HG02678 (cell line): ENCODE results near the gene LIPT2.
"Not testable (repeated sequence)": the region's sequence is repeated elsewhere in the genome, so short reads cannot be mapped to it uniquely, and the experiment has no call there.

ENCODE experiments used
- ATAC-seq: cut with Tn5 transposase; IDR thresholded peaks from one replicate; pipeline ENCODE4 v1.9.1; 2021; ENCODE audit warnings: mild to moderate bottlenecking, moderate library complexity; ENCODE audit not compliant: unreplicated experiment

Gene LIPT2

DNA sequence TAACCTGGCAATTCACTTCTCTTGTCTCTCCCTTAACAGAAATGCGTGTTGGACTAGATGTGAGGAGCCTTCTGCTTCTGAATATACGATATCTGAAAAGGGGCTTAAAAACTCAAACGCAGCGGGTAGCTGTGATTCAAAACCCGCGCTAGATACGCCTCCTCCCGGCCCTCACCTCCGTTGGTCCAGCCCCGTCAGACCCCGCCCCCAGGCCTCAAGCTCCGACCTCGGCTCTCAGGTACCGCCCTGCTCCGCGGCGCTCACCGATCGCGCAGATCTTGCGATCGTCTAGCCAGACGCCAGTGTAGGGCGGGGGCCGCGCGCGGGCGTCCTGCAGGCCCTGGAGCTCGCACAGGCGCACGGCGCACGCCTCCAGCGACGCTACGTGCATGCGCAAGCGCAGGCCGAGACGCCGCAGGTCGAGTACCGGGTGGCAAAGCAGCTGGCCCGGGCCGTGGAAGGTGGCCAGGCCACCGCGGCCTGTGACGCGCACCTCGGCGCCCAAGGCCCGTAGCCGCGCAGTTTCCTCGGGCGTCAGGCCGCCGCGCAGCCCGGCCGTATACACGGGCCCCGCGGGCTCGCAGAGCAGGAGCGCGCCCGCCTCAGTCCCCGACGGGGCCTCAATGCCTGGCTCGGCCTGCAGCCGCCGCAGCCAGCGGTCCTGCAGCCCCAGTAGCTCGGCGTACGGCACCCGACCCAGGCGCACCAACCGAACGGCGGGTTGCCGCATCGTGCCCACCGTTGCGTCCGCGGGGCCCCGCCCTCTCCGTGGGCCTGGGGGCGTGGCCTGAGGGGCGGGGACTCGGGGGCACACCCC lies at the start of gene LIPT2:
LIPT2 (minus strand) TSS at position 751 of the 817 bp plus-strand sequence; CDS start at position 730, 21 bp downstream.
- ATAC-seq = peak; percentile 97

DNA sequence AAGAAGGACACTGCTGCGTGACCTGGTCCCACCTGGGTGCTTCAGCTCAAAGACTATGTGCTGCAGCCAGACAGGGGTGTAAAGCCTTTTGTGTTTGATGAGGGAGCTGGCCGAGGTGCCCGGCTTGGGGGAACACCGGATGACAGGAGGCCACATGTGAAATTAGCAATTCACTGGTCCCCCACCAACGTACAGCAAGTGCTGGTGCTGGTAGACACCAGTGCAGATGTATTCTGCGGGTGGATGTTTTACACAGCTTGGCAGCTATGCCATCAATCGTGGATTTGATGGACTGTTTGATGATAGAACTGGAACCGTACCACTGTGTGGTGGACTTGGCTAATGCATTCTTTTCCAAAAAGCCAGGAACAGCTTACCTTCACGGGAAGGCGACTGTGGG lies 47.9 kb upstream of the LIPT2 start:
- ATAC-seq = no peak

DNA sequence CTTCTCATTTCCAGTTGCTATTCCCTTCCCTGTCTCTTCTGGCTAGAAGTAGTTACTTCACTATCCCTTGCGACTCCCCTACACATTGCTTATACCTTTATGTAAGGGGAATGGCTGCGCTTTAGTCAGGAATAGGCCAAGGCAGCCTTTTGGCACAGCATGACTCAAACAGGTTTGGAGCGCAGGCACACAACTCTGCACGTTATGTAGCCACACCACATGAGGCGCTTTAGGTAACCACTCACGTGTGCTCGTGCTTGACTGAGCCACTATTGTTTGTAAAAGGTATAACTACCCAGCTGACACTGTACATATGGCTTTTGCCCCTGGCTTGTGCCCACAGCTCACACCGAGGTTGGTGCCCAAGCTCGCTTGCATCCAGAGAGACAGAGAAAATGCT lies 46.7 kb upstream of the LIPT2 start:
- no peak for ATAC-seq

DNA sequence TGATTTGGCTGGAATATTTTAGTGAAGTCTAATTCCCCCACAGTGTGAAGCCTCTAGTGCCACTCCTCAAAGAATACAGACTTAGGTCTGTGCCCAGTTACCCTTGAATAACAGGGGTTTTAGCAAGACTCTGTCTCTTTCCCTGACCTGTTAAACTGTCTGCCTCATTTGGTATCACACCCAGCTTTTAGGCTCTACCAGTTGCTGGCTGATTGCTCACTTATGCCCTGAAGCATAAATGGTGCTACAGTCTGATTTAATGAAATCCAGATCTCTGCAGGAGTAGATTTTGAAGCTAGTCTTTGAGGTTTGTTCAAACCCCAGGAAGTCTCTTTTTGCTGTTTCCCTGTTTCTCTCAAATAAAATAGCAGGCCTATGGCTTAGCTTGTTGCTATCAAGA lies 45.2 kb upstream of the LIPT2 start:
- no peak for ATAC-seq

DNA sequence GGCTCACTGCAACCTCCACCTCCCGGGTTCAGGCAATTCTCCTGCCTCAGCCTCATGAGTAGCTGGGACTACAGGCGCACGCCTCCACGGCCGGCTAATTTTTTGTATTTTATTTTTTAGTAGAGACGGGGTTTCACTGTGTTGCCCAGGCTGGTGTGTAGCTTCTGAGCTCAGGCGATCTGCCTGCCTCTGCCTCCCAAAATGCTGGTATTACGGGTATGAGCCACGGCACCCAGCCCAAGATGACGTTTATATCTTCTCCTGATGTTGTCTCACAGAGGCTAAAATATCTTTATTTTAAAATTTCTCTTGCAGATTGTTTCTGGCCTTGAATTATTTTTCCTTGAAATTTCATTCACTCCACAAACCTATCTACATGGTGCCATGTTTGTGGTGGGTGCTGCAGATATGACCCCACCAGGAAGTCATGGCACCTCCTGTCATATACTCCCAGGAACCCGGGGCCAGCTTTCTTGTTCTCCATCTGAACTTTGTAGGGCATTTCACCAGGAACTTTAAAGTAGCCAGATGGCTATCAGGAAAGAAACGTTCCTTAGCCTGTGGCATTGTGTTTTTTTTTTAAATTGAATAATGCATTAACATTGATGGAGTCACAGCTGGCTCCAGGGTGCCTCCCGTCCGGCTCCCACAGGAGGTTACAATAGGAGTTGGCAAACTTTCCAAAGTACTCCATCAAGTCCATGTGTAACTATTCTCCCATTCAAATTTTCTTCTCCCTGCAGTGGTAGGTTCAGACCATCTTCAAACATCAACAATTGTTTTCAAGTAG lies 42.0 kb upstream of the LIPT2 start:
- ATAC-seq = no peak

DNA sequence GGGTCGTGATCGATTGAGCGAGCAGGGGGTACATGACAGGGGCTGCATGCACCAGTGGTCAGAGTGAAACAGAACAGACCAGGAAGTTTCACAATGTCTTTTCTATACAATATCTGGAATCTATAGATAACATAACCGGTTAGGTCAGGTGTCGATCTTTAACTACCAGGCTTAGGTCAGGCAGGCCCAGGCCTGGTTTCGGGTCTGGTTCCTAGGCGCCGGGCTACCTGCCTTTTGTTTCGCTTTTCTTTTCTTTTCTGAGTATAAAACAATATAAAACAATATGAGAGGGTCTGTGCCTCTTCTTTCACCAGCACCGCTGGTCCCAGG lies 41.4 kb upstream of the LIPT2 start:
- ATAC-seq = not testable (repeated sequence)

DNA sequence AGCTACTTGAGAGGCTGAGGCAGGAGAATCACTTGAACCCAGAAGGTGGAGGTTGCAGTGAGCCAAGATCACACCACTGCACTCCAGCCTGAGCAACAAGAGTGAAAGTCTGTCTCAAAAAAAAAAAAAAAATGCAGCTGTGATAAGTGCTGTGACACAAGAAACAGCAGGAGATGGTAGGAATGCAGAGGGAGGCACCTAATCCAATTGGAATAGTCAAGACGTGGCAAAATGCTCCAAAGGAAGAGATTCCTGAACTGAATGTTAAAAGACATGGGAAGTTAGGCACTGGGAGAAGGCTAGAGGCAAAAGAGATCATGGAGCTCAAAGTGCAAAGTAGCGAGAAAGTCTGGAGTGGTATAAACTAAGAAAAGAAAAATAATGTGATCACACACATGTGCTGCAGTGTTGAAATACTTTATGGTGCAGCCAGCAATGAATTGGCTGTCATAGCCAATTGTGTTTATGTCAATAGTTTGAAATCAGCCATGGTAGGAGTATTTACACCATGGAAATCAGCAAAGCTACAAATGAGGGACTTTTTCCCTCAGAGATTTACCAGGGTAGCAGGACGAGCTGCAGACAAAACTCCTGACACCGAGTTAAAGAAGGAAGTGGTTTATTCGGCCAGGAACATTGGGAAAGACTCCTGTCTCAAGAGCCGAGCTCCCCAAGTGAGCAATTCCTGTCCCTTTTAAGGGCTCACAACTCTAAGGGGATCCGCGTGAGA lies 40.9 kb upstream of the LIPT2 start:
- ATAC-seq = no peak

DNA sequence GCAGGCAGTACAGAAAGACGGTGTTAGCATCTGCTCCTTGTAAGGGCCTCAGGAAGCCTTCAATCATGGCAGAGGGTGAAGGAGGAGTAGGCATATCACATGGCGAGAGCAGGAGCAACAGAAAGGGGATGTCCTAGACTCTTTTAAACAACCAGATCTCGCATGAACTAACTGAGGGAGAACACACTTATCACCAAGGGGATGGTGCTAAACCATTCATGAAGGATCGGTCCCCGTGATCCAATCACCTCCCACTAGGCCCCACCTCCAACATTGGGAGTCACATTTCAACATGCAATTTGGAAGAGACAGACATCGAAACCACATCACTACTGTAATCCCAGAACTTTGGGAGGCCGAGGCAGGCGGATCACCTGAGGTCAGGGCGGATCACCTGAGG lies 39.9 kb upstream of the LIPT2 start:
- ATAC-seq = no peak

DNA sequence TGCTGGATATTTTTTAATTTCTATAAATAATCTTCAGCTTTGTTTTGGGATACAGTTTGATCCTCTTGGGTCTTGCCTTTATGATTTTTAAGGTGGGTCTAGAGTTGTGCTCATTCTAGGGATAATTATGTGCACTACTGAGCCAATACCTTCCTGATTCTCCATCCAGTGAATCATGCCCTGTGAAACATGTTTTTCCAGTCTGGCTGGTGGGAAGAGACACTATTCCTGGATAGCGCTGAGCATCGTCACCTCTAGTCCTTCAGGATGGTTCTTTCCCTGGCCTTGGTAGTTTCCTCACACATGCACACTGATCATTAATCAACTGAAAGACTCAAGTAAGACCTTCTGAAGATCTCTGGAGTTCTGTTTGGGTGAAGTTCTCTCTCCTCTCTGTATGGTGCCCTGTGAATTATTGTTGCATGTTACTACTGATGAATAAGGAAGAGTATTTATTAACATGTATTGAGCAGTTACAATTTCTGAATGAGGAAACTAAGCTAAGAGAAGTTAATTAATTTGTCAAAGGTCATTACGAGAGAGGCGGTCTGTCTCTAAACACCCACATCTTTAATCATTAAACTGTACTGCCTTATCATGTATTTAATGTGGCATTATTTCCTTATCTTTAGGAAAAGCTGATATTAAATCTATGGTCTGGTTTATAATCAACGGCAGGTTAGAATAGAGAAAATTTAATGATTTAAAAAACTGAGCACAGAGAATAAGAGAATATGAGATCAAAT lies 39.1 kb upstream of the LIPT2 start:
- no peak for ATAC-seq

DNA sequence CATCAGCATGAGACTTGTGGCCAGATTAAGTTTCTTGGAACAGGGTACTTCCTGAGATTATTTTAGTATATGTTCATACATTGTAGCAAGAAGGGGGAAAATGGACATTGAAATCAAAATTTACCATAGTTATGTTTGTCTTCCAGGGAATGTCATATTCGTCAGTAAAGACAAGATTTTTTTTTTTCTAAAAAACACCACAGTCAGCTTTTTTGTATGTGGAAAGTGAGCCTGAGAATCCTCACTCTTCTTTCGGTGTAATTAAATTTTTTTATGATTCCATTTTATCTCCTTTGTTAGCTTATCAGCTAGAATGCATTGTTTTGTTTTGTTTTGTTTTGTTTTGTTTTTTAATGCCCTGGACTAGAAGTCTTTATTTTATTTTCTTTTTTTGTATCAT lies 31.5 kb upstream of the LIPT2 start:
- ATAC-seq = no peak

DNA sequence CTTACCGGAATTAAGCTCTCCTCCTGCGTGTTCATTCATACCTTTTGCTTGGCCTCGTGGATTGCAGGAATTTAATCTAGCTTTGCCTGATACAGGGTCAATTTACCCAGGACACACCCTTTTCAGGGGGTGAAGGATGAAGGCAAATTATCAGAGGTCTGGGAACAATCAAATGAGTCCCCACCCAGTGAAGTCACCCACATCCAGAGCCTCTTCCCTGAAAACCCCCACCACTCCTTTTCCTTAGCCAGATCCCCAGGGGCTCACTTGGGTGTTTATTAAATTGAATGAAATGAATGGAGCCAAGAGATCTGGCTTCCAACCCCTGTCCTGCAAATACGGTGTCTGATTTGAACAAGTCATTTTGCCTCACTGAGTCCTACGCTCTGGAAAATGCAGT lies 31.0 kb upstream of the LIPT2 start:
- ATAC-seq = no peak

DNA sequence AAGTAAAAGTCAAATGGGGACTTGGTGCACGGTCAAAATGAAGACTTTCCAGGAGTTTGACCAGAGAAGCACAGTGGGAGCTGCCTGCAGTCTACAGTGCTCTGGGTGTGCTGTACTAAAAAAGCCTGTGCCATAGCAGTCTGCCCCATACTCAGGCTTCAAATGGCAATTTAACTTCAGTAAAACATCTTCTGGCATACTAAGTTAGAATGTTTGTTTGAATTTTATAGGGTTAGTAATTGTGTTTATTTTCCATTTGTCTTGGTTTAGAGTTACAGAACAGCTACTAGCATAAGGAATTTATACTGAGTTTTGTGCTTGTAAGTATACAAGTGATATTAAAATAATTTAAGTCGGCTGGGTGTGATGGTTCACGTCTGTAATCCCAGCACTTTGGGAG lies 29.3 kb upstream of the LIPT2 start:
- ATAC-seq = no peak

DNA sequence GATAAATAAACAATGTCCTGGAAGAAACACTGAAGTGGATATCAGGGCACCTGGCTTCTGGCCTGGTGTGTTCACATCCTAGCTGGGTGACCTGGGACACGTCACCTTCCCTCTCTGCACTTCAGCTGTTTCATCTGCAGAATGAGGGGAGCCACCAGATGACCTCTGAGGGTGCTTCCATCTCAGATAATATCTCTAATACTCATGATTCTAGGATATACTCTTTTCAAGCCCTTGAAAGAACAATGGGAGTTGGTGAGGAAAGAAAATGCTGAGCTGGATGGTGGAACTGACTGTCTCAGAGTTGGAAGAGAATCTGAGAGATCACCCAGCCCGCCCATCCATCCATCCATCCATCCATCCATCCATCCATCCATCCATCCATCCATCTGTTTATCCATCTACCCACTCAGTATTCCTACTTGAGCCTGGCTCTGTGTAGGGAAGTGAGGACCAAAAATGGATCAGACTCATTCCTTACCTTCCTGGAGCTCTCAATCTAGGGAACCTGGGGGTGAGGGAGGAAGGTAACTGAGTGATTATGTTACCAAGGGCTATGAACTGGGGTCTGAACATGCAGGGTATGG lies 28.2 kb upstream of the LIPT2 start:
- ATAC-seq = no peak

DNA sequence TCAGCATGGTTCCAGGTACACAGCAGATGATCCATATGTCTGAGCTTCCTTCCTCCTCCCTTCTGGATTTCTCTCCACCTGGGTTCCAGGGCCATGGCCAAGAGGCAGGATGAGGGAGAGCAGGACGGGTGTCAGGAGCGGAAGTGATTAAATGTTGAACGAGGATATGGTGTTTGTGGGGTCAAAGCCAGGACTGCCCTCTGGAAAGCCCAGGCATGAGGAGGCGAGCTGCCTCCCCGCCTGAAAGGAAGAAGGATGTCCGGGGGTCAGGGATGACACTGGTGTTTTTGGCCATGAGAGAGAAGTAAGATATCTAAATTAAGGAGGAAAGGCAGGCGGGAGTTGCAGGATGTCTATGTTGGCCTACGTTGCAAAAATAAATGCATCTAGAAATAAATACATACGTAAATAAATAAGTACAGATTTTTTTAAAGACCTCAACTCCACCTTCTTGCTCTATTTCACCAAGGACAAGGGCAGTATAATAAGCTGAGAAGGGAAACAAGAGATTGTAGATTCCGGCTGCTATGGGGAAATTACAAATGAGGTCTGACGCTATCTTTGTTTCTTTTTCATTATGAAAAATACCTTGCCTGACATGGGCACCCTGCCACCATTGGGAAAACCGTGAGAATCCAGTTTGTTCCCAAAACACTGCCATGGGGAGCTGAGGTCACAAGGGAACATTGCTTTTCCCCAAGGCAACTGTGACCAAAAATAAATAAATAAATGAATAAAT lies 27.6 kb upstream of the LIPT2 start:
- ATAC-seq = no peak

DNA sequence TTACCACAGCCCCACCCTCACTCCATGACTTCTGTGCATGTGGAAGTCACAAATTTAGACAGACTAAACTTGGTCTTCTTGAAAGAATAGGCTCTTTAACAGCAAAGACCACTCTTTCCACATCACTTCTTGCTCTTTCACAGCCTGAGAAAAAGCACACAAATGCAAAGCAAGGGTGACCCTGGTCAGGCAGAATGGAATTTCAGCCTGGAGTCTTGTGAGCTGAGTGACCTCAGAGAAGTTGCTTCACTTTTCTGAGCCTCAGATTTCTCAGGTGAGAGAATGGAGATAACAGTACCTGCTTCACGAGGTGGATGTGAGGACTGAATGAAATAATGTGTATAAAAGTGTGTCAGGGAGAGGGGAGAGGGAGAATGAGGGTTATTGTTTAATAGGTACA lies 26.8 kb upstream of the LIPT2 start:
- ATAC-seq = no peak

DNA sequence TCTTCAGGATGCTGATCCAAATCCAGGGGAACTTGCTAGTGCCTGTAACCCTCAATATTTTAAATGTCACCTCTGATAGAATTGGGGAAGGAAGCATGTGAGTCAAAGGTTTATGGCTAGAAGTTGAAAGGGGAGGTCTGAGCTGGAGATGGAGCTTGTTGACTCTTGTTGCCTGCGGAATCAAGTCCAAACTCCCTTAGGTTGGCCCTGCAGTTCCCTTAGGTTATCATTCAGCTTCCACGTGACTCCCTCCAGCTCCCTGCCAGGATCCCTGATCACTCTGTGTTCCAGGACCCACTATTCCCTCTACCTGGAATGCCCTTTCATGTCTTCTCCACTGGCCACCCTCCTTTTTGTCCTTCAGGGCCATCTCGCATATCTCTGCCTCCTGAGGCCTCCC lies 26.2 kb upstream of the LIPT2 start:
- no peak for ATAC-seq

DNA sequence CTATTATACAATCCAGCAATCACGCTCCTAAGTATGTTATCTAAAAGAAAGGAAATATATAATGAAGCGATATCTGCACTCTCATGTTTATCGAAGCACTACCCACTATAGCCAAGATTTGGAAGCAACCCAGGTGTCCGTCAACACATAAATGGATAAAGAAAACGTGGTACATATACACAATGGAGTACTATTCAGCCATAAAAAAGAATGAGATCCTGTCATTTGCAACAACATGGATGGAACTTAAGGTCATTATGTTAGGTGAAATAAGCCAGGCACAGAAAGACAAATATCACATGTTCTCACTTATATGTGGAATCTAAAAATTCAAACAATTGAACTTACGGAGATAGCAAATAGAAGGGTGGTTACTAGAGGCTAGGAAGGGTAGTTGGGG lies 24.1 kb upstream of the LIPT2 start:
- ATAC-seq = not testable (repeated sequence)

DNA sequence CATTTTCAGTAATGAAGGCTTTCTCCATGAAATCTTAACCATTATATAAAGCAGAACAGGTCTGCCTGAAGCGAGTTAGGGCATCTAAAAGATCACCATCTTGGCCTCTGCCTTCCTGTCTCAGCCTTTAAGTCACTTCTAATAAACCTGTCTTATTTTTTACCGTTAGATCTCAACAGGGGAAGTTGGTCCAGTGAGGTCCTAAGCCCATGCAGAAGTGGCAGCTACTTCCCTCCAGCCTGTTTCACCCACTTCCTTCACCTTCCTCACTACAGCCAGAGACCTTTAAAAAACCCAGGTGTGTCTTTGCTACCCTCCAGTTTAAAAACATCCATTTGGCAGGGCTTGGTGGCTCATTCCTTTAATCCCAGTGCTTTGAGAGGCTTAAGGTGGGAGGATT lies 14.1 kb upstream of the LIPT2 start:
- ATAC-seq = no peak

DNA sequence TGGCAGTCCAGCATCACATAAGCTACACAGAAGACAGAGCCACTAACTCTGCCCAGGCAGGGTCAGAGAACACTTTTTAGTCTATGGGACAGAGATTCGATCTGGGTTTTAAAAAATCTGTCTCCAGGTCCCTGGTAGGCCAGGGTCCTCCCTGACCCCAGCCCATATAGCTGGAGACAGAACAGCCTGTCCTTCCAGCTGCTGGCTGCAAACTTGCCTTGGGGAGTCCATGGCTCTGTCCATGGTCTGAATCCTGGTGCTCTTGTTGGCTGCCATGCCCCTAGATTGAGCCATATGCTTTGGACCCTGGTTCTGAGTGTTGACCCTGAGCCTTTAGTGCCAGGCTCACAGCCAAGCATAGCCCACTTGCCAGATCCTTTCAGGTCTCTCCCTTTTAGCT lies 13.3 kb upstream of the LIPT2 start:
- no peak for ATAC-seq

DNA sequence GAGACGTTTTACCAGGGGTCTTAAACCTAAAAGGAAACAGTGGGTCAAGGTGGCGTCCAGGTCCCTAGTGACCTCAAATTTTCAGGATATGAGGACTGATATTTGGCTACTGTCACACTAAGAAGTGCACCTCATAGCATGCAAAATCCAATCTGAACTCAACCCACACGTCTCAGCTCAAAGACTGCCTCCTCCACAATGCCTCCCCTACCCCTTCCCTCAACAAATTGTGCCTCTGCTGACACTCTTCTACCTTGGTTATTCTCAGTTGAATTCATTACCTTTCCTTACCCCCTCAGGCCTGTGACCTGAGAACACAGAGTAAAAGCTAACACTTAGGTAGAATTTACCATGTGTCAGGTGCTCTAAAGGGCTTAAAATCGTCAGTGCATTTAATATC lies 12.4 kb upstream of the LIPT2 start:
- no peak for ATAC-seq
